Measurements from ENCODE around the gene NEK1.
"Not testable (repeated sequence)": the region's sequence is repeated elsewhere in the genome, so short reads cannot be mapped to it uniquely, and the experiment has no call there.

NEK1 gene

GRCh38 chr4:169594560-169595195 lies 17.7 kb downstream of the NEK1 start:
- FAIRE-seq, result no peak

DNA sequence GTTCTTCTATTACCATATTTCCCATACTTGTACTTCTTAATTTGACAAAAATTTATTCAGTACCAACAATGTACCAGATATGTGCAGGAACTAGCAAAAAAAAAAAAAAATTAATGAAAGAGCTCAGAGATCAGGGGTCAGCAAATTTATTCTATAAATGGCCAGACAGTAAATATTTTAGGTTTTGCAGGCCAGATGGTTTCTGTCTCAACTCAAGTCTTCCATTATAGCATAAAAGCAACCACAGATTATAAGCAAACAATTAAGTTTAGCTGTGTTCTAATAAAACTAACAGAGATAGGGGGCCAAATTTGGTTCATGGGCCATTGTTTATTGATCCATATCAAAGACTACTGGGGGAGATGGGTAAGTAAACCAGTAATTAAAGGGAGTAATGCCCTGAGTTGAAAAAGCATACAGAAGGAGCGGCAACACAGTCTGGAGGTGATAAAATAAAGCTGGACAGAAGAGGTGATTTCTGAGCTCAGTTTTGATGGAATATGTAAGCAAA lies 19.3 kb downstream of the NEK1 start:
- no peak for FAIRE-seq

GRCh38 chr4:169583563-169583962 lies 28.8 kb downstream of the NEK1 start:
- no peak for FAIRE-seq

DNA sequence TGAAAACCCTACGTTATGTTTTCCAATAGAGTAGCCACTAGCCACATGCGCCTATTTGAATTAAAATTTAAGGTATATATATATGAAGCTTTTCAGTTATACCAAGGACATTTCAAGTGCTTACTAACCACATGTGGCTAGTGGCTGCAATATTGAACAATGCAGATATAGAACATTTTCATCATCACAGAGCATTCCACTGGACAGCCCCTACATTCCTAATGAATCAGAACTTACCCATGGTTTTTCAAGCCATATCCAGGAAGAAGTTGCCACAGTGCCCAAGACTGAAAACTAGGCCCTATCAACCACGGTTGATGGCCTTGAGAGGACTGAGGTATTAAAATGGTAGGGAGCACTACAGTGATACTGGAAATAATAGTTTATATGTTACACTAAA lies 29.7 kb downstream of the NEK1 start:
- FAIRE-seq, result no peak

GRCh38 chr4:169582203-169582602 lies 30.2 kb downstream of the NEK1 start:
- no peak for FAIRE-seq

- FAIRE-seq, result no peak
Measured at GRCh38 chr4:169573889-169574288, 38.5 kb downstream of the NEK1 start.

GRCh38 chr4:169571435-169571834 lies 40.9 kb downstream of the NEK1 start:
- FAIRE-seq, result no peak

DNA sequence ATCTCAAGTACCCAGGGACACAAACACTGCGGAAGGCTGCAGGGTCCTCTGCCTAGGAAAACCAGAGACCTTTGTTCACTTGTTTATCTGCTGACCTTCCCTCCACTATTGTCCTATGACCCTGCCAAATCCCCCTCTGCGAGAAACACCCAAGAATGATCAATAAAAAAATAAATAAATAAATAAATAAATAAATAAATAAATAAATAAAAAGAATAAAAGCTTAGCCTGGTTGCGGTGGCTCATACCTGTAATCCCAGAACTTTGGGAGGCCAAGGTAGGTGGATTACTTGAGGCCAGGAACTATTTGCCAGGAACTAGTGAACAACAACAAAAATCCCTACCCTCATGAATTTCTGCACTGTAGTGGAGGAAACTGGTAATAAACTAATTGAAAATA lies 41.4 kb downstream of the NEK1 start:
- not testable (repeated sequence) for FAIRE-seq

DNA sequence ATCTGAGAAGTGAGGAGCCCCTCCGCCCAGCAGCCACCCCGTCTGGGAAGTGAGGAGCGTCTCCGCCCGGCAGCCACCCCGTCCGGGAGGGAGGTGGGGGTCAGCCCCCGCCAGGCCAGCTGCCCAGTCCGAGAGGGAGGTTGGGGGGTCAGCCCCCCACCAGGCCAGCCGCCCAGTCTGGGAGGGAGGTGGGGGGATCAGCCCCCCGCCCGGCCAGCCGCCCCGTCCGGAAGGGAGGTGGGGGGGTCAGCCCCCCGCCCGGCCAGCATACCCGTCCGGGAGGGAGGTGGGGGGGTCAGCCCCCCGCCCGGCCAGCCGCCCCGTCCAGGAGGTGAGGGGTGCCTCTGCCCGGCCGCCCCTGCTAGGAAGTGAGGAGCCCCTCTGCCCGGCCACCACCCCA lies 42.1 kb downstream of the NEK1 start:
- FAIRE-seq, result not testable (repeated sequence)

DNA sequence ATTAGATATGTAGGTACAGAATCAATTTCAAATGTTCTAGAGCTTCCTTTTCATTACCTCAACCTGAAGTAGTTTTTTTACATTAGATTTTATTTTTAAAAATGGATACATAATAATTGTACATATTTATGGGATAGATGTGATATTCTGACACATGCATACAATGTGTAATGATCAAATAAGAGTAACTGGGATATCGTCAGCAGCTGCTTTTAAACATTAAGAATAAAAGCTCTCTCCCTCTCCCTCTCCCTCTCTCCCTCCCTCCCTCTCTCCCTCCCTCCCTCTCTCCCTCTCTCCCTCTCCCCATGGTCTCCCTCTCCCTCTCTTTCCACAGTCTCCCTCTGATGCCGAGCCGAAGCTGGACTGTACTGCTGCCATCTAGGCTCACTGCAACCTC lies 43.2 kb downstream of the NEK1 start:
- FAIRE-seq, result not testable (repeated sequence)

DNA sequence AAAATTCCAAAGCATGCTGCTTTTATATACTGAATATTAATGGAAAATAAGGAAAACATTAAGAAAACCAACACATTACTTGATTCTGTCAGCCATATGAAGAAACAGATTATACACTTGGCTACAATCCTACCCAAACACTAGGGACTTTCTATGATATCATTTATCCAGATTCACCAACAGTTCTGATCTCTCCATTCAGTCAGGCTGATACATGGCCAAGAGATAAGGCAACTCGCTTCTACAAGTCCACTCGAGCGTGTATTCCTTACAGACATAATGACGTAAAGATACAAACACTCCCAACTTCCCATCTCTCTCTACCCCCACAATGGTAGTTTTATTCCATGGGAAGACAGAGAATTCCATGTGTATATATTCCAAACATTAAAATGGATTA lies 44.5 kb downstream of the NEK1 start:
- FAIRE-seq, result no peak

DNA sequence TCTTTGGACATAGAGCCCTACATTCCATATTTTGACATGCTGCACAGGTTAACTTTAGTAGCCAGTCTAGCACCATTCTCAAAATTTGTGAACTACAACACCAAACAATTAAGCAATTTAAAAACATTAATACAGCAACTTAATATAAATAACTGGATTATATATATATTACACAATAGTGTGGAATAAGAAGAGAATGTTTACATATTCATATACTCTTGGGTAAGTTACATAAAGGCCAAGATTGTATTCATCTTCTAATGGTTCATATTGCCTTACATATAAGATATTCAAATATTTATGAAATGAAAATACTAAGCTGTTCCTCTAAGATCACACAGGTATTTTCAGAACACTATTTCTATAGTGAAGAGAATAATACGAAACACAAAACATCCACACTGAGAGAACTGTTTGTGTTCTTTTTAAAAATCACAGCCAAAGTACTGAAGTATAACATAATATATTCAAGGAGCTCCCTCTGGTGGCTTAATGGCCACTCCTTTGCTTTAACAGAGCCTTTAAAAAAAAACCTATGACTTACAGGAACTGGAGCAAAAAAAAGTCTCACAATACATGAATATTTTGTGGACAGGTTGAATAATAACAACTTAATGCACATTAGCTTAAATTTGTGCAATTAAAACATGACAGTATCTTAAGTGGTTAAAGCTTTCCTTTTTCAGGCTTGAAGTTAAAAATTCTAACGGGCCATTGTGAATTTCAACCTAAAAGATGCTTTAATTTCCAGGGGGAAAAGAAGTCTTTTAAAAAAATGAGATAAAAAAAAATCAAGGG lies 46.2 kb downstream of the NEK1 start:
- FAIRE-seq, result peak; percentile 94

DNA sequence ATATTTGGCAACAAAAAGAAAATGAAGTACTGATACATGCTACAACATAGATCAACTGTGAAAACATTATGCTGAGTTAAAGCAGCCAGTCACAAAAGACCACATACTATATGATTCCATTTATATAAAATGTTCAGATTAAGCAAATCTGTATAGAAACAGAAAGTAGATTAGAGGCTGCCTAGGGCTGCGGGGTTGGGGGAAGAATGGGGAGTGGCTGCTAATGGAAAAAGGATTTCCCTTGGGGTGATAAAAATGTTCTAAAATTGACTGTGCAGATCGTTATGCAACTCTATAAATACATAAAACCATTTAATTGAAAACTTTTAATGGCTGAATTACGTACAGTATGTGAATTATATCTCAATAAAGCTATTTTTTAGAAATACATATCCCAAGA lies 46.8 kb downstream of the NEK1 start:
- FAIRE-seq, result no peak

DNA sequence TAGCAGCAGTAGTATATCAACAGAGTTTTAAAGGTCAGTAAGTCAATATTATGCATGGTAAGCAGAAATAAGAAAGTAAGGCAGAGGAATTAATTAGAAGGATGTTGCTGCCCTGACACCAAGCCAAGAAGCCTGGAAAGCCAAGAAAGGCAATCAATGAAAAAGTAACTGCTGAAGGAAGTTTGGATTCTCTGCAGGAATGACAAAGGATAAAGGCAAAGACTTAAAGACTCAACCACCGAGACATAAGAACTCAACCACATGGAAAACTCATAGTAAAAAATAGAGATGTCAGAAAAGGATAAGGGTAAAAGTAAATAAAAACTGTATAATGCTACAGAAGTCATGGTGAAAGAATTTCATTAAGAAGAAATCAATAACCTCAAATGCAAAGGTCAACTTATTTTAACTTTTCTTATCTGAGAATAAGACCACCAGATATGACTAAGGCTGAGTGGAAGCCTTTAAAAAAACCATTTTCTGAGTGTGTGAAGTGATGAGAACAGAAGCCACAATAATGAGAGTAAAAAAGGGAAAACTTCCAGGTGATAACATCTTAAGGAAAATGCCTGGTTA lies 55.2 kb downstream of the NEK1 start:
- no peak for FAIRE-seq

GRCh38 chr4:169546548-169546947 lies 65.8 kb downstream of the NEK1 start:
- not testable (repeated sequence) for FAIRE-seq

DNA sequence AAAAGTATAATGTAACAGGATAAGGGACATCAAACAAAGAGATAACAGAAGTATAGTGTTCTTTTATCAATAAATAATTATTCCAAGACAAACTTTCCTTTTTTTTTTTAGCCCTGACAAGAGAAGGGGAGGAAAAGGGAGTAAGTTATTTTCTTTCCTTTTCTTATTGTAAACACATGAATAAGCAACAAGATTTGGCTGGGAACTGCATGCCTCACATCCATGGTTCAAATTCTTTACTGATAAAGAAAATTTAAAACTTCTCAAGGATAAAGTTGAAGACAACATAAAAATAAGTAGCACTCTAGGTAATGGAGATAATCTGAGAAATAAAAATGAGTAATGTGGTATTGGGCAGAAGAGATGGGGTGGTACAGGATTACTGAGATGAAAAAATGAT lies 71.6 kb downstream of the NEK1 start:
- no peak for FAIRE-seq

DNA sequence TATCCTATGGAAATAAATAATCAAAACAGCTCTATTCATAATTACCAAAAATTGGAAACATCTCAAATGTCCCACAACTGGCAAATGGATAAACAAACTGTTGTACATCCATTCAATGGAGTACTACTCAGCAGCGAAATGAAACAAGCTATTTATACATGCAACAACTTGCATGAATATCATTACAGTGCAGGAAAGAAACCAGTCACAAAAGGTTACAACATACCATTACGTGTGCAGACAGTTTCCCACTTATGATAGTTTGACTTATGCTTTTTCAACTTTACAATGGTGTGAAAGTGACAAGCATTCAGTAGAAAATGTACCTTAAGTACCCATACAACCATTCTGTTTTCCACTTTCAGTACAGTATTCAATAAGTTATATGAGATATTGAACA lies 82.3 kb downstream of the NEK1 start:
- no peak for FAIRE-seq

GRCh38 chr4:169523796-169524195 lies 88.6 kb downstream of the NEK1 start:
- FAIRE-seq, result no peak

DNA sequence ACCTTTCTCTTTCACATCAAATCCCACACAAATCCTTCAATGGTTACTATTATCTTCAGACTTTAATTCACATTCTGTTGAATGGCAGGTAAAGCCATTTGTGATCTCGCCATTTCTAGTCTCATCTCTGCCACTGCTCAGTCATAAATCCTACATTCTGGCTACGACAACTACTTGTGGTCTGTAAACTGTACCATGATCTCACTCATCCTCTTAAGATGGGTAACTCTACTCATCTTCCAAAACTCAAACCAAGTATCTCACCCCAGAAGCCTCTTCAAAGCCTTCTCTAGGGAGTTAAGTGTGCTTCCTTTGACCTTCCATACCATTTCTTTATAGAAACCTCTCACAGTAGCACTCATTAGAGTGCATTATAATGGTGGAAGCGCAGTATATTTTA lies 101.8 kb downstream of the NEK1 start:
- FAIRE-seq, result no peak

DNA sequence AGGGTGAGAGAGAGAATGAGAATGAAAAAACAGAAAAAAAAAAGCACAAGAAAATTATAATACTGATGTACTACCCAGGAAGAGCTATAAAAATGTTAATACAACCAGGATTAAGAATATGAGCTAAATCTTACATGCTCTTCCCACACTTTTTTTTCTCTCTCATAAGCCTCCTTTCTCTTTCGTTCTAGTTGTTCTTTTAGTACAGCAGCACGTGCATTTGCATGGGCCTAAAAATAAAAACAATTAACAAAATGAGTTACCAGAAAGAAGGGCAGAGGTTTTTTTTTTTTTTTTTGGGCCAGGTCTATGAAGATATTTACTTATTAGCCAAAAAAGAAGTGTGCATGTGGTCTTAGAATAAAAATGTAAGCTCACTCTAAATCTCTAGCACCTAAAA lies 105.5 kb downstream of the NEK1 start:
- FAIRE-seq, result no peak

GRCh38 chr4:169499907-169500306 lies 112.5 kb downstream of the NEK1 start:
- FAIRE-seq, result not testable (repeated sequence)

DNA sequence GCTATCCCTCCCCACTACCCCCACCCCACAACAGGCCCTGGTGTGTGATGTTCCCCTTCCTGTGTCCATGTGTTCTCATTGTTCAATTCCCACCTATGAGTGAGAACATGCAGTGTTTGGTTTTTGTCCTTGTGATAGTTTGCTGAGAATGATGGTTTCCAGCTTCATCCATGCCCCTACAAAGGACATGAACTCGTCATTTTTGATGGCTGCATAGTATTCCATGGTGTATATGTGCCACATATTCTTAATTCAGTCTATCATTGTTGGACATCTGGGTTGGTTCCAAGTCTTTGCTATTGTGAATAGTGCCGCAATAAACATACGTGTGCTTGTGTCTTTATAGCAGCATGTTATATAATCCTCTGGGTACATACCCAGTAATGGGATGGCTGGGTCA lies 118.1 kb downstream of the NEK1 start:
- FAIRE-seq, result not testable (repeated sequence)

DNA sequence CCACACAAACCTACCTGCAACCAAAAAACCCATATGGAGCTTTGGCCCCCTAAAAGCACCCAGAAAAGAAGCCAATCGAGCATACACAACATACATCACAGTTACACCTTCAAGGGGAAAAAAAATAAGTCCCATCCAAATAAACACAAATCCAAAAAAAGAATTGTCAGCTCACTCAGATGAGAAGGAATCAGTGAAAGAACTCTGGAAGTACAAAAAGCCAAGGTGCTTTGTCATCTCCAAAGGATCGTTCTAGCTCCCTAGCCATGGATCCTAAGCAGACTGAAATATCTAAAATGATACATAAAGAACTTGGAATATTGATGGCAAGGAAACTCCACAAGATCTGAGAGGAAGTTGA lies 119.2 kb downstream of the NEK1 start:
- no peak for FAIRE-seq

All from TTC549 (cell line).